IPS DF 6.9 (cell line): Measurements from ENCODE around the gene CASP2.
A peak's percentile ranks its signal among the peaks of the same experiment; 100 is the strongest.

Source experiments
- DNase-seq: peaks from one replicate; pipeline ENCODE4 v3.0.0-alpha.2; 2013; ENCODE audit warnings: low read depth, low spot score
- H3K27ac ChIP-seq: one replicate; pipeline ENCODE4 v1.5.1; 2013; ENCODE audit warnings: low read length, control low read depth
- H3K27me3 ChIP-seq: 2 replicates; pipeline ENCODE4 v1.6.1; 2013; ENCODE audit warnings: mild to moderate bottlenecking, low read length; ENCODE audit not compliant: control insufficient read depth, insufficient read depth
- H3K36me3 ChIP-seq: 2 replicates; pipeline ENCODE4 v1.6.1; 2013; ENCODE audit warnings: low read length; ENCODE audit not compliant: control insufficient read depth, insufficient read depth
- H3K4me1 ChIP-seq: 2 replicates; pipeline ENCODE4 v1.6.1; 2013; ENCODE audit warnings: low read length; ENCODE audit not compliant: control insufficient read depth, insufficient read depth
- H3K4me3 ChIP-seq: 2 replicates; pipeline ENCODE4 v1.5.1; 2013; ENCODE audit warnings: mild to moderate bottlenecking, low read length
- H3K9me3 ChIP-seq: 2 replicates; pipeline ENCODE4 v1.6.1; 2013; ENCODE audit warnings: low read length, inconsistent platforms; ENCODE audit not compliant: control insufficient read depth, insufficient read depth
- WGBS: extraction: QIAGEN DNeasy Blood & Tissue Kit; methylation state at CpG from one replicate; pipeline ENCODE4 v1.1.7; 2013; ENCODE audit warnings: mixed read lengths, missing lambda C conversion rate; ENCODE audit not compliant: insufficient read length, insufficient coverage; 5-methylcytosine and 5-hydroxymethylcytosine counted together

Gene CASP2

GRCh38 chr7:143329471-143330170 lies 41.5 kb downstream of the CASP2 start:
- DNase-seq = no peak
- Histone ChIP-seq H3K36me3 (no peaks in the 10 kb centered on the region), H3K27me3 (no peaks in the 10 kb centered on the region), H3K9me3 (no peaks in the 10 kb centered on the region), H3K4me1 (no peaks in the 10 kb centered on the region), H3K4me3 (no peak overlapping the region), H3K27ac (no peak overlapping the region)
- no CpG with 5 or more reads among the region's 10 CpGs for WGBS

DNA sequence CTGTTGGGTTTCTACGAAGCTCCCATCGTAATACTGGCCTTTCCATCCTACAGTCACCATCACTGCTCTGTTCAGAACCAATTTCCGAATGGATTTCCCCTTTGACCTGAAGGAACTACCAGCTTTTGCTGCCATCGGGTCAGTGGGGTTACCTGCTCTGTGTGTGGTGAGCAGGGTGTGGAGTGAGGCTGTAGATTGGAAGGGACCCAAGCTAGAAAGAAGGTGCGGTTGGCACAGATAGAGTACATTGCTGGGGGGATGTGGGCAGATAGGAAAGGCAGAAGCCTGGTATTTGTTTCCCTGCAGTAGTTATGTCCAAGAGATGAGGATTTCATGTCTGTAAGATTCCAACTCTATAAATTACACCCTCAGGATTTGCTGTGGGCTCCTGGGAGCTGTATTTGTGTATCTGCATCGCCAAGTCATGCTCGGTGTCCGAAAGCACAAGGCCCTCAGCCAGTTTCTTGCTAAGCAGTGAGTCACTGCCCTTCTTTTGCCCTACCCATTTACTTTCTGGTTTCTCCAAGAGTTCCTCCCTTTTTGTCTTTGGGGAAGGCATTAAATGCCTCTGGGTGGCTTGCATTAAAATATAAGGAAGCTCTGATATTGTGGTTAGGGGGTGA lies 43.1 kb downstream of the CASP2 start:
- no peak for DNase-seq
- no peak overlapping the region for H3K27ac ChIP-seq
- H3K36me3 ChIP-seq = no peaks in the 10 kb centered on the region
- no peak overlapping the region for H3K4me3 ChIP-seq
- H3K27me3 ChIP-seq = no peaks in the 10 kb centered on the region
- no peaks in the 10 kb centered on the region for H3K4me1 ChIP-seq
- H3K9me3 ChIP-seq = no peaks in the 10 kb centered on the region
- WGBS = no CpG with 5 or more reads among the region's 8 CpGs

DNA sequence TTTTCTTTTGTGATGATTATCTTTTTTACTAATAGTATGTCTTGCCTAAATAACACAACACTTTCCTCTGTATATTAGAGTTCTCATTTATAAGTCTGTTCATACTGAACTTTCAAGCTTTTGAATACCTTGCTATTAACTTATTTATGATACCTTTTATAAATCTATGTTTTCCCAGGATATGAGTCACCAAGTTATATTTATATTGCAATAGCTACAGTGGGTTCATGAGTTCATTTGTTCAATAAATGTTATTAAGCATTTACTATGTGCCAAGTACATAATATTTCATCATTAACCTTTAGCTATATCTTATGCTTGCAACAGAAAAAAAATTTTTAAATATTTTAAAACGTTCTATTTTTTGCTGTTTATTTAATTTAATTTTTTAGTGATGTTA lies 46.1 kb downstream of the CASP2 start:
- WGBS = no CpG with 5 or more reads among the region's 1 CpG
- Histone ChIP-seq H3K4me1 (no peaks in the 10 kb centered on the region), H3K4me3 (no peak overlapping the region), H3K9me3 (no peaks in the 10 kb centered on the region), H3K27ac (no peak overlapping the region), H3K36me3 (no peaks in the 10 kb centered on the region), H3K27me3 (no peaks in the 10 kb centered on the region)
- DNase-seq = no peak

DNA sequence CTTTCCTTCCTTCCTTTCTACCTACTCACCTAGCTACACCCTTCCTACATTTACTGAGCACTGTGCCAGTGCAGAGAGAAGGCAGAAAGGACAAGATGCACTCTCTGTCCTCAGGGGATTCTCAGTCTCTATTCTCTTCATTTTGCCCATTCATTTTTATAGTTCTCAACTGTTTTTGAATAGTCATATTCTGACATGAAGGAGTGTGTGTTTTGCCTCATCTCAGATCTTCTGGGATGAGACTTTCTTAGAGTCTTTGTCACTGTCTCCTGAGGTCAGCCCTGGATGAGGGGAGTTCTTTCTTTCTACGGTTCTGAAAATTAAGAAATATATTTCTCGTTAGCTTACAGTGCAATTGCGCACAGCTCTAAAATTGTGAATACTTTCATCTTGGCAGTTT lies 49.1 kb downstream of the CASP2 start:
- H3K27me3 ChIP-seq = no peaks in the 10 kb centered on the region
- WGBS = no CpG with 5 or more reads among the region's 3 CpGs
- no peaks in the 10 kb centered on the region for H3K36me3 ChIP-seq
- no peak overlapping the region for H3K27ac ChIP-seq
- no peak for DNase-seq
- no peak overlapping the region for H3K4me3 ChIP-seq
- no peaks in the 10 kb centered on the region for H3K9me3 ChIP-seq
- no peaks in the 10 kb centered on the region for H3K4me1 ChIP-seq

GRCh38 chr7:143341842-143342241 lies 53.7 kb downstream of the CASP2 start:
- DNase-seq = no peak
- Histone ChIP-seq H3K36me3 (no peaks in the 10 kb centered on the region), H3K27ac (no peak overlapping the region), H3K27me3 (no peaks in the 10 kb centered on the region), H3K4me3 (no peak overlapping the region), H3K4me1 (no peaks in the 10 kb centered on the region; the same call in 1 of the 2 replicates), H3K9me3 (no peaks in the 10 kb centered on the region)
- no CpG with 5 or more reads among the region's 8 CpGs for WGBS

DNA sequence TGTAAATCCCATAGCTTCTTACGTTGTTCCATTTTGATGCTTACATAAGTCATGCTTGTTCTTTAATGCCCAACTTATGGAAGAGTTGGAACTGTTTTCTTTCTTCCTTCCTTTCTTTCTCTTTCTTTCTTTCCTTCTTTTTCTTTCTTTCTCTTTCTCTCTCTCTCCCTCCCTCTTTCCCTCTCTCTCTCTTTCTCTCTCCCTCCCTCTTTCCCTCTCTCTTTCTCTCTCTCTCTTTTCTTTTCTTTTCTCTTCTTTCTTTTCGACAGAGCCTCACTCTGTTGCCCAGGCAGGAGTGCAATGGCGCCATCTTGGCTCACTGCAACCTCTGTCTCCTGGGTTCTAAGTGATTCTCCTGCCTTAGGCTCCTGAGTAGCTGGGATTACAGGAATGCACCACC lies 55.4 kb downstream of the CASP2 start:
- Histone ChIP-seq H3K4me1 (no peaks in the 10 kb centered on the region; the same call in 1 of the 2 replicates), H3K27me3 (no peaks in the 10 kb centered on the region), H3K36me3 (no peaks in the 10 kb centered on the region), H3K9me3 (no peaks in the 10 kb centered on the region), H3K27ac (no peak overlapping the region), H3K4me3 (no peak overlapping the region)
- DNase-seq = no peak
- no CpG with 5 or more reads among the region's 3 CpGs for WGBS

DNA sequence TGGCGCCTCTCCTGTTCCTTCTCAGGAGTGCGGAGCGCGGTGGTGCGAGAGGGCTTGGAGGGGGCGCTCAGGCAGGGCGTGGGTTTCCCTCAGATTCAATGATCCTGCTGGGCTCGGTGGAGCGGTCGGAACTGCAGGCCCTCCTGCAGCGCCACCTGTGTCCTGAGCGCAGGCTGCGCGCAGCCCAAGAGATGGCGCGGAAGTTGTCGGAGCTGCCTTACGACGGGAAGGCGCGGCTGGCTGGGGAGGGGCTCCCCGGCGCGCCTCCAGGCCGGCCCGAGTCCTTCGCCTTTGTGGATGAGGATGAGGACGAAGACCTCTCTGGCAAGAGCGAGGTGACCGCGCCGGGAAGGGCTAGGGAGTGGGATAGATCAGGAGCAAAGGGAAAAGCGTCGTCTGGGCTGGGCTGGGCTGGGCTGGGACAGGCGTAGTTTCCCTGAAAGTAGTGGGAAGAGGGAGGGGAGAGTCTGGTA lies 57.3 kb downstream of the CASP2 start:
- Histone ChIP-seq H3K27ac (no peak overlapping the region), H3K9me3 (no peaks in the 10 kb centered on the region), H3K4me3 (peak overlapping the region; percentile 21; the same call in 1 of the 2 replicates), H3K27me3 (no peaks in the 10 kb centered on the region), H3K4me1 (no peaks in the 10 kb centered on the region; the same call in 1 of the 2 replicates), H3K36me3 (no peaks in the 10 kb centered on the region)
- peak; percentile 68 for DNase-seq
- WGBS = no CpG with 5 or more reads among the region's 35 CpGs

DNA sequence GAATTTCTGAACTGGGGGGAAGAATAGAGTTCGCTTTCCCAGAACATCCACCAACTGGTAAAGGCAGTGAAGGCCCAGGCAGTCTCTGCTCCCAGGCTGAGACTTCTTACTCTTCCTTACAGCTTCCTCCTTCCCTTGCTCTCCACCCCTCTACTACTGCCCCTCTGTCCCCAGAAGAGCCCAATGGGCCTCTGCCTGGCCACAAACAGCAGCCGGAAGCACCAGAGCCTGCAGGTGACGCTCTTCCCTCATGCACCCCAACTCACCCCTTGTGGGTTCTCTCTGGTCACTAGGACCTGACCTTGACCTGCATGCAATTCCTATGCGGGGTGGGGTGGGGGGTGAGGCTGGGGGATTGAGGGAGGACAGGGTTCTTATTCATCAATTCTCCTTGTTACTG lies 57.9 kb downstream of the CASP2 start:
- no peak for DNase-seq
- no peaks in the 10 kb centered on the region for H3K27me3 ChIP-seq
- H3K4me3 ChIP-seq = no peak overlapping the region
- no peaks in the 10 kb centered on the region; the same call in 1 of the 2 replicates for H3K4me1 ChIP-seq
- H3K36me3 ChIP-seq = no peaks in the 10 kb centered on the region
- no peak overlapping the region for H3K27ac ChIP-seq
- WGBS = no CpG with 5 or more reads among the region's 4 CpGs
- H3K9me3 ChIP-seq = no peaks in the 10 kb centered on the region

DNA sequence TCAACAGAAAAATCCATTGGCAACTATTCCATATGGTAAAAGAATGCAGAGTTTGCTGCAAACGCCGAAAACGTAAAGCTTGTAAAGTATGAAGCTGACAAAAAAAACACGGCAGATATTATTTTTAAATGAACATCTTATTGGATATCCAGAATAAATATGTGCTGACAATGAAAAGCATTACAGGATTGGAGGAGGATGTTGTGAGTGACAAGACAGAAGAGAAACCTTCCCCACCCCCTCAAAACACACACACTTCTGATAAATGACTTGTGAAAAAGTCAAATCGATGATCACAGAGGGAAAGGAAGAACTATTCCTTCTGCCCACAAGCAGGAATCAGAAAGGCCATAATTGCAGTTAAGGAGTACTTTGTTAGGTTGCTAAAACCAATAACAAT lies 59.8 kb downstream of the CASP2 start:
- no peak for DNase-seq
- Histone ChIP-seq H3K4me1 (peaks cover 2% of the 10 kb centered on the region), H3K4me3 (no peak overlapping the region), H3K9me3 (no peaks in the 10 kb centered on the region), H3K27ac (no peak overlapping the region), H3K36me3 (no peaks in the 10 kb centered on the region), H3K27me3 (no peaks in the 10 kb centered on the region)
- no CpG with 5 or more reads among the region's 5 CpGs for WGBS

GRCh38 chr7:143351060-143351459 lies 62.9 kb downstream of the CASP2 start:
- no peak overlapping the region for H3K4me3 ChIP-seq
- H3K36me3 ChIP-seq = peaks cover 4% of the 10 kb centered on the region; the same call in 1 of the 2 replicates
- no peak overlapping the region for H3K27ac ChIP-seq
- no peaks in the 10 kb centered on the region for H3K27me3 ChIP-seq
- H3K4me1 ChIP-seq = peaks cover 2% of the 10 kb centered on the region
- H3K9me3 ChIP-seq = no peaks in the 10 kb centered on the region
- DNase-seq = no peak
- no CpG with 5 or more reads among the region's 5 CpGs for WGBS
